ENCODE results near the gene SLC1A5. TPM values are rescaled to one million over a fixed set of nuclear protein-coding genes. Genes with fewer than 3 reads are reported as not detected.
A peak's percentile ranks its signal among the peaks of the same experiment; 100 is the strongest.

The SLC1A5 gene
- total and polyA plus RNA-seq, 2 experiments from 2014 or later = 103 to 272 TPM

DNA sequence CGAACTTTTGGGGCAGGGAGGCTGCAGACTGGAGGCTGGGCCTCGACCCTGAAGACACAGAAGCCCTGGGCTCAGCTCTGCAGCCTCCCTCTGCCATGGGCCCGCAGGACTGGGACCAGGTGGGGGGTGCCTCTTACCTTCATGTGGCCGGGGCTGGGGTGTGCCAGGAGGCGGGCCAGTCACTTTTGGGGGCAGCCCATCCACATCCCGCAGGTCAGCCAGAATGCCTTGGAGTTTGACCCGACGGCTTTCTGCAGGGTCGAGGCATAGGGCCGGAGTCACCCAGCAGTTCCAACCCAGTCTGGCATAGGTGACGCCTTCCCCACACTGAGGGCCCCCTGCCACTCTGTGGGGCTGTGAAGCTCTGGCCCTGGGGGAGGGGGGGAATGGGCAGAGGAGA, 60.6 kb downstream of the SLC1A5 start:
- Histone ChIP-seq H3K9me2 (ENCODE audit: insufficient read depth) (no peaks in the 10 kb centered on the region), H3K27ac (ENCODE audit: low read depth) (no peak overlapping the region), H3K27me3 (ENCODE audit: insufficient read depth) (no peaks in the 10 kb centered on the region), H3F3A (replicated peaks; ENCODE audit: low read depth) (peaks cover 3% of the 10 kb centered on the region; the same call in 1 of the 2 replicates), H3K4me2 (no peak overlapping the region), H4K20me1 (replicated peaks; ENCODE audit: insufficient read depth) (peaks cover 17% of the 10 kb centered on the region), H2AFZ (no peak overlapping the region), H3K36me3 (ENCODE audit: insufficient read depth) (peaks cover 15% of the 10 kb centered on the region; the same call in 1 of the 2 replicates), H3K79me2 (replicated peaks; ENCODE audit: insufficient read depth) (peaks cover 9% of the 10 kb centered on the region; the same call in 1 of the 2 replicates), H3K4me1 (ENCODE audit: insufficient read depth) (no peaks in the 10 kb centered on the region), H3K4me3 (no peak overlapping the region)
- peaks cover 21% of the 10 kb centered on the region for H3K4me1 Mint-ChIP-seq
- peaks cover 3% of the 10 kb centered on the region; the same call in 1 of the 3 replicates for H3K9me3 Mint-ChIP-seq
- H3K4me3 Mint-ChIP-seq = no peak overlapping the region
- peaks cover 81% of the 10 kb centered on the region for H3K36me3 Mint-ChIP-seq (ENCODE audit: low read depth)
- ATAC-seq (no peak), DNase-seq (ENCODE audit: low spot score) (no peak)
- TF ChIP-seq ZNF114 (CRISPR knock-in tag; IDR thresholded peaks at IDR 0.05) (no peak), EZH2phosphoT487 (IDR thresholded peaks at IDR 0.05; ENCODE audit: unreplicated experiment) (no peak), ZNF331 (CRISPR knock-in tag; IDR thresholded peaks at IDR 0.05; ENCODE audit: low read depth) (no peak), STAT1 (IDR thresholded peaks at IDR 0.05; ENCODE audit: unreplicated experiment) (no peak), NANOG (IDR thresholded peaks at IDR 0.05; ENCODE audit: borderline replicate concordance) (no peak), POLR2AphosphoS5 (IDR thresholded peaks at IDR 0.05; ENCODE audit: low read depth) (no peak), CREB1 (CRISPR knock-in tag; IDR thresholded peaks at IDR 0.05; ENCODE audit: low read depth) (no peak), JUNB (IDR thresholded peaks at IDR 0.05; ENCODE audit: unreplicated experiment) (no peak), EZH2 (IDR thresholded peaks at IDR 0.05; ENCODE audit: low read depth, unreplicated experiment) (no peak)
- TF ChIP-seq, protein P1, sequence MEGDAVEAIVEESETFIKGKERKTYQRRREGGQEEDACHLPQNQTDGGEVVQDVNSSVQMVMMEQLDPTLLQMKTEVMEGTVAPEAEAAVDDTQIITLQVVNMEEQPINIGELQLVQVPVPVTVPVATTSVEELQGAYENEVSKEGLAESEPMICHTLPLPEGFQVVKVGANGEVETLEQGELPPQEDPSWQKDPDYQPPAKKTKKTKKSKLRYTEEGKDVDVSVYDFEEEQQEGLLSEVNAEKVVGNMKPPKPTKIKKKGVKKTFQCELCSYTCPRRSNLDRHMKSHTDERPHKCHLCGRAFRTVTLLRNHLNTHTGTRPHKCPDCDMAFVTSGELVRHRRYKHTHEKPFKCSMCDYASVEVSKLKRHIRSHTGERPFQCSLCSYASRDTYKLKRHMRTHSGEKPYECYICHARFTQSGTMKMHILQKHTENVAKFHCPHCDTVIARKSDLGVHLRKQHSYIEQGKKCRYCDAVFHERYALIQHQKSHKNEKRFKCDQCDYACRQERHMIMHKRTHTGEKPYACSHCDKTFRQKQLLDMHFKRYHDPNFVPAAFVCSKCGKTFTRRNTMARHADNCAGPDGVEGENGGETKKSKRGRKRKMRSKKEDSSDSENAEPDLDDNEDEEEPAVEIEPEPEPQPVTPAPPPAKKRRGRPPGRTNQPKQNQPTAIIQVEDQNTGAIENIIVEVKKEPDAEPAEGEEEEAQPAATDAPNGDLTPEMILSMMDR (conservative IDR thresholded peaks at IDR 0.05; ENCODE audit: low read depth in 2 of 2) = no peak
- TF ChIP-seq, protein P2, sequence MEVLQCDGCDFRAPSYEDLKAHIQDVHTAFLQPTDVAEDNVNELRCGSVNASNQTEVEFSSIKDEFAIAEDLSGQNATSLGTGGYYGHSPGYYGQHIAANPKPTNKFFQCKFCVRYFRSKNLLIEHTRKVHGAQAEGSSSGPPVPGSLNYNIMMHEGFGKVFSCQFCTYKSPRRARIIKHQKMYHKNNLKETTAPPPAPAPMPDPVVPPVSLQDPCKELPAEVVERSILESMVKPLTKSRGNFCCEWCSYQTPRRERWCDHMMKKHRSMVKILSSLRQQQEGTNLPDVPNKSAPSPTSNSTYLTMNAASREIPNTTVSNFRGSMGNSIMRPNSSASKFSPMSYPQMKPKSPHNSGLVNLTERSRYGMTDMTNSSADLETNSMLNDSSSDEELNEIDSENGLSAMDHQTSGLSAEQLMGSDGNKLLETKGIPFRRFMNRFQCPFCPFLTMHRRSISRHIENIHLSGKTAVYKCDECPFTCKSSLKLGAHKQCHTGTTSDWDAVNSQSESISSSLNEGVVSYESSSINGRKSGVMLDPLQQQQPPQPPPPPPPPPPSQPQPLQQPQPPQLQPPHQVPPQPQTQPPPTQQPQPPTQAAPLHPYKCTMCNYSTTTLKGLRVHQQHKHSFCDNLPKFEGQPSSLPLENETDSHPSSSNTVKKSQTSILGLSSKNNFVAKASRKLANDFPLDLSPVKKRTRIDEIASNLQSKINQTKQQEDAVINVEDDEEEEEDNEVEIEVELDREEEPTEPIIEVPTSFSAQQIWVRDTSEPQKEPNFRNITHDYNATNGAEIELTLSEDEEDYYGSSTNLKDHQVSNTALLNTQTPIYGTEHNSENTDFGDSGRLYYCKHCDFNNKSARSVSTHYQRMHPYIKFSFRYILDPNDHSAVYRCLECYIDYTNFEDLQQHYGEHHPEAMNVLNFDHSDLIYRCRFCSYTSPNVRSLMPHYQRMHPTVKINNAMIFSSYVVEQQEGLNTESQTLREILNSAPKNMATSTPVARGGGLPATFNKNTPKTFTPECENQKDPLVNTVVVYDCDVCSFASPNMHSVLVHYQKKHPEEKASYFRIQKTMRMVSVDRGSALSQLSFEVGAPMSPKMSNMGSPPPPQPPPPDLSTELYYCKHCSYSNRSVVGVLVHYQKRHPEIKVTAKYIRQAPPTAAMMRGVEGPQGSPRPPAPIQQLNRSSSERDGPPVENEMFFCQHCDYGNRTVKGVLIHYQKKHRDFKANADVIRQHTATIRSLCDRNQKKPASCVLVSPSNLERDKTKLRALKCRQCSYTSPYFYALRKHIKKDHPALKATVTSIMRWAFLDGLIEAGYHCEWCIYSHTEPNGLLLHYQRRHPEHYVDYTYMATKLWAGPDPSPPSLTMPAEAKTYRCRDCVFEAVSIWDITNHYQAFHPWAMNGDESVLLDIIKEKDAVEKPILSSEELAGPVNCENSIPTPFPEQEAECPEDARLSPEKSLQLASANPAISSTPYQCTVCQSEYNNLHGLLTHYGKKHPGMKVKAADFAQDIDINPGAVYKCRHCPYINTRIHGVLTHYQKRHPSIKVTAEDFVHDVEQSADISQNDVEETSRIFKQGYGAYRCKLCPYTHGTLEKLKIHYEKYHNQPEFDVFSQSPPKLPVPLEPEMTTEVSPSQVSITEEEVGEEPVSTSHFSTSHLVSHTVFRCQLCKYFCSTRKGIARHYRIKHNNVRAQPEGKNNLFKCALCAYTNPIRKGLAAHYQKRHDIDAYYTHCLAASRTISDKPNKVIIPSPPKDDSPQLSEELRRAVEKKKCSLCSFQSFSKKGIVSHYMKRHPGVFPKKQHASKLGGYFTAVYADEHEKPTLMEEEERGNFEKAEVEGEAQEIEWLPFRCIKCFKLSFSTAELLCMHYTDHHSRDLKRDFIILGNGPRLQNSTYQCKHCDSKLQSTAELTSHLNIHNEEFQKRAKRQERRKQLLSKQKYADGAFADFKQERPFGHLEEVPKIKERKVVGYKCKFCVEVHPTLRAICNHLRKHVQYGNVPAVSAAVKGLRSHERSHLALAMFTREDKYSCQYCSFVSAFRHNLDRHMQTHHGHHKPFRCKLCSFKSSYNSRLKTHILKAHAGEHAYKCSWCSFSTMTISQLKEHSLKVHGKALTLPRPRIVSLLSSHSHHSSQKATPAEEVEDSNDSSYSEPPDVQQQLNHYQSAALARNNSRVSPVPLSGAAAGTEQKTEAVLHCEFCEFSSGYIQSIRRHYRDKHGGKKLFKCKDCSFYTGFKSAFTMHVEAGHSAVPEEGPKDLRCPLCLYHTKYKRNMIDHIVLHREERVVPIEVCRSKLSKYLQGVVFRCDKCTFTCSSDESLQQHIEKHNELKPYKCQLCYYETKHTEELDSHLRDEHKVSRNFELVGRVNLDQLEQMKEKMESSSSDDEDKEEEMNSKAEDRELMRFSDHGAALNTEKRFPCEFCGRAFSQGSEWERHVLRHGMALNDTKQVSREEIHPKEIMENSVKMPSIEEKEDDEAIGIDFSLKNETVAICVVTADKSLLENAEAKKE (CRISPR knock-in tag; IDR thresholded peaks at IDR 0.05) = no peak
- TF ChIP-seq, protein P3, sequence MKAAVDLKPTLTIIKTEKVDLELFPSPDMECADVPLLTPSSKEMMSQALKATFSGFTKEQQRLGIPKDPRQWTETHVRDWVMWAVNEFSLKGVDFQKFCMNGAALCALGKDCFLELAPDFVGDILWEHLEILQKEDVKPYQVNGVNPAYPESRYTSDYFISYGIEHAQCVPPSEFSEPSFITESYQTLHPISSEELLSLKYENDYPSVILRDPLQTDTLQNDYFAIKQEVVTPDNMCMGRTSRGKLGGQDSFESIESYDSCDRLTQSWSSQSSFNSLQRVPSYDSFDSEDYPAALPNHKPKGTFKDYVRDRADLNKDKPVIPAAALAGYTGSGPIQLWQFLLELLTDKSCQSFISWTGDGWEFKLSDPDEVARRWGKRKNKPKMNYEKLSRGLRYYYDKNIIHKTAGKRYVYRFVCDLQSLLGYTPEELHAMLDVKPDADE (IDR thresholded peaks at IDR 0.05) = no peak
- TF ChIP-seq, protein P4, sequence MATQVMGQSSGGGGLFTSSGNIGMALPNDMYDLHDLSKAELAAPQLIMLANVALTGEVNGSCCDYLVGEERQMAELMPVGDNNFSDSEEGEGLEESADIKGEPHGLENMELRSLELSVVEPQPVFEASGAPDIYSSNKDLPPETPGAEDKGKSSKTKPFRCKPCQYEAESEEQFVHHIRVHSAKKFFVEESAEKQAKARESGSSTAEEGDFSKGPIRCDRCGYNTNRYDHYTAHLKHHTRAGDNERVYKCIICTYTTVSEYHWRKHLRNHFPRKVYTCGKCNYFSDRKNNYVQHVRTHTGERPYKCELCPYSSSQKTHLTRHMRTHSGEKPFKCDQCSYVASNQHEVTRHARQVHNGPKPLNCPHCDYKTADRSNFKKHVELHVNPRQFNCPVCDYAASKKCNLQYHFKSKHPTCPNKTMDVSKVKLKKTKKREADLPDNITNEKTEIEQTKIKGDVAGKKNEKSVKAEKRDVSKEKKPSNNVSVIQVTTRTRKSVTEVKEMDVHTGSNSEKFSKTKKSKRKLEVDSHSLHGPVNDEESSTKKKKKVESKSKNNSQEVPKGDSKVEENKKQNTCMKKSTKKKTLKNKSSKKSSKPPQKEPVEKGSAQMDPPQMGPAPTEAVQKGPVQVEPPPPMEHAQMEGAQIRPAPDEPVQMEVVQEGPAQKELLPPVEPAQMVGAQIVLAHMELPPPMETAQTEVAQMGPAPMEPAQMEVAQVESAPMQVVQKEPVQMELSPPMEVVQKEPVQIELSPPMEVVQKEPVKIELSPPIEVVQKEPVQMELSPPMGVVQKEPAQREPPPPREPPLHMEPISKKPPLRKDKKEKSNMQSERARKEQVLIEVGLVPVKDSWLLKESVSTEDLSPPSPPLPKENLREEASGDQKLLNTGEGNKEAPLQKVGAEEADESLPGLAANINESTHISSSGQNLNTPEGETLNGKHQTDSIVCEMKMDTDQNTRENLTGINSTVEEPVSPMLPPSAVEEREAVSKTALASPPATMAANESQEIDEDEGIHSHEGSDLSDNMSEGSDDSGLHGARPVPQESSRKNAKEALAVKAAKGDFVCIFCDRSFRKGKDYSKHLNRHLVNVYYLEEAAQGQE (IDR thresholded peaks at IDR 0.05; ENCODE audit: unreplicated experiment) = no peak
- peaks cover 12% of the 10 kb centered on the region for H3K27me3 Mint-ChIP-seq (ENCODE audit: insufficient read depth, low read depth, poor library complexity)
- peak overlapping the region; percentile 44; the same call in 1 of the 2 replicates for H3K27ac Mint-ChIP-seq
